MM.1S (cell line): ENCODE data around the gene ZNF514.

Experiments used
- DNase-seq: peaks from one replicate; pipeline ENCODE4 v3.0.0-alpha.2; 2015
- H2AFZ ChIP-seq: fragments of 300-600 bp; sonication (generic); 2 replicates; pipeline ENCODE4 v1.6.0; 2016; ENCODE audit warnings: antibody characterized with exemption, low read length
- H3F3A ChIP-seq: fragments of 300-600 bp; sonication (generic); 2 replicates; pipeline ENCODE4 v1.6.1; 2016; ENCODE audit warnings: mild to moderate bottlenecking, antibody characterized with exemption, low read length, moderate library complexity, mixed read lengths; ENCODE audit not compliant: insufficient read depth
- H3K27ac ChIP-seq: fragments of 300-600 bp; sonication (generic); 2 replicates; pipeline ENCODE4 v1.5.1; 2016; ENCODE audit warnings: mild to moderate bottlenecking, low read length
- H3K27me3 ChIP-seq: fragments of 300-600 bp; sonication (generic); replicated peaks from 2 replicates; pipeline ENCODE4 v1.6.0; 2016; ENCODE audit warnings: low read length; ENCODE audit not compliant: insufficient read depth
- H3K36me3 ChIP-seq: fragments of 300-600 bp; sonication (generic); replicated peaks from 2 replicates; pipeline ENCODE4 v1.6.1; 2016; ENCODE audit warnings: mild to moderate bottlenecking, low read length, mixed read lengths; ENCODE audit not compliant: insufficient read depth
- H3K4me1 ChIP-seq: fragments of 300-600 bp; sonication (generic); 2 replicates; pipeline ENCODE4 v1.6.1; 2016; ENCODE audit warnings: low read length, mixed read lengths
- H3K4me2 ChIP-seq: fragments of 300-600 bp; sonication (generic); 2 replicates; pipeline ENCODE4 v1.6.0; 2016; ENCODE audit warnings: low read depth, low read length
- H3K4me3 ChIP-seq: fragments of 300-600 bp; sonication (generic); 2 replicates; pipeline ENCODE4 v1.5.1; 2016; ENCODE audit warnings: low read length, mixed read lengths
- H3K79me2 ChIP-seq: fragments of 300-600 bp; sonication (generic); 2 replicates; pipeline ENCODE4 v1.6.1; 2016; ENCODE audit warnings: mixed run types, low read length, mixed read lengths
- H3K9ac ChIP-seq: fragments of 300-600 bp; sonication (generic); 2 replicates; pipeline ENCODE4 v1.6.1; 2016; ENCODE audit warnings: low read length, mixed read lengths
- H3K9me2 ChIP-seq: fragments of 300-600 bp; sonication (generic); replicated peaks from 2 replicates; pipeline ENCODE4 v1.6.1; 2016; ENCODE audit warnings: mild to moderate bottlenecking, low read length, mixed read lengths; ENCODE audit not compliant: insufficient read depth
- H3K9me3 ChIP-seq: fragments of 300-600 bp; sonication (generic); replicated peaks from 2 replicates; pipeline ENCODE4 v1.6.1; 2016; ENCODE audit warnings: mild to moderate bottlenecking, low read length, mixed read lengths; ENCODE audit not compliant: insufficient read depth
- H4K20me1 ChIP-seq: fragments of 300-600 bp; sonication (generic); 2 replicates; pipeline ENCODE4 v1.6.1; 2016; ENCODE audit warnings: mild to moderate bottlenecking, low read length, moderate library complexity, mixed read lengths; ENCODE audit not compliant: insufficient read depth
- EZH2 ChIP-seq: fragments of 300-600 bp; sonication (generic); optimal IDR thresholded peaks from 2 replicates; pipeline ENCODE3; 2017; ENCODE audit warnings: low read depth, mild to moderate bottlenecking, antibody characterized with exemption, low read length, mixed read lengths
- EZH2phosphoT487 ChIP-seq: fragments of 300-600 bp; sonication (generic); IDR thresholded peaks from 2 replicates; pipeline ENCODE4 v1.6.1; 2018; ENCODE audit warnings: antibody characterized with exemption, low read length
- TF ChIP-seq, protein P1 (sequence below): fragments of 300-600 bp; sonication (generic); IDR thresholded peaks from 2 replicates; pipeline ENCODE4 v1.5.1; 2016; ENCODE audit warnings: antibody characterized with exemption, low read length, mixed read lengths

Gene ZNF514

DNA sequence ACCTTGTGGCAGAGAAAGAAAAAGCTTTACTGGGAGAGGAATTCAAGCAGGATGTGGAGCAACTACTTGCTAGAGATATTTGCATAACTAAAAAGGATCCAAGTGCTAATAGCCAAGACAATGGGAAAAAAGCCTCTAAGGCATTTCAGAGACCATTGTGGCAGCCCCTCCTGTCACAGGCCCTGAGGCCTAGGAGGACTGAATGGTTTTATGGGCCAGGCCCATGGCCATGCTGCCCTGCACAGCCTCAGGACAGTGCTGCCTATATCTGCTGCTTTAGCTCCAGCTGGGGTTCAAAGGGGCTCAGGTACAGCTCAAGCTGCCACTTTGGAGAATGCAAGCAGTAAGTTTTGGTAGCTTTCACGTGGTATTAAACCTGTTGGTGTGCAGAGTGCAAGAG, 20.9 kb downstream of the ZNF514 start:
- H4K20me1 ChIP-seq: no peaks in the 10 kb centered on the region
- H3K9me3 ChIP-seq: no peaks in the 10 kb centered on the region
- H3K36me3 ChIP-seq: no peaks in the 10 kb centered on the region
- H3K4me1 ChIP-seq: 0 out of 2 replicates have a peak, but pooled peaks cover 5% of the 10 kb centered on the region
- no peaks in the 10 kb centered on the region for H3K79me2 ChIP-seq
- TF ChIP-seq EZH2 (no peak), EZH2phosphoT487 (no peak)
- TF ChIP-seq, protein P1, sequence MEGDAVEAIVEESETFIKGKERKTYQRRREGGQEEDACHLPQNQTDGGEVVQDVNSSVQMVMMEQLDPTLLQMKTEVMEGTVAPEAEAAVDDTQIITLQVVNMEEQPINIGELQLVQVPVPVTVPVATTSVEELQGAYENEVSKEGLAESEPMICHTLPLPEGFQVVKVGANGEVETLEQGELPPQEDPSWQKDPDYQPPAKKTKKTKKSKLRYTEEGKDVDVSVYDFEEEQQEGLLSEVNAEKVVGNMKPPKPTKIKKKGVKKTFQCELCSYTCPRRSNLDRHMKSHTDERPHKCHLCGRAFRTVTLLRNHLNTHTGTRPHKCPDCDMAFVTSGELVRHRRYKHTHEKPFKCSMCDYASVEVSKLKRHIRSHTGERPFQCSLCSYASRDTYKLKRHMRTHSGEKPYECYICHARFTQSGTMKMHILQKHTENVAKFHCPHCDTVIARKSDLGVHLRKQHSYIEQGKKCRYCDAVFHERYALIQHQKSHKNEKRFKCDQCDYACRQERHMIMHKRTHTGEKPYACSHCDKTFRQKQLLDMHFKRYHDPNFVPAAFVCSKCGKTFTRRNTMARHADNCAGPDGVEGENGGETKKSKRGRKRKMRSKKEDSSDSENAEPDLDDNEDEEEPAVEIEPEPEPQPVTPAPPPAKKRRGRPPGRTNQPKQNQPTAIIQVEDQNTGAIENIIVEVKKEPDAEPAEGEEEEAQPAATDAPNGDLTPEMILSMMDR: no peak
- no peak overlapping the region for H3K9ac ChIP-seq
- no peak overlapping the region for H2AFZ ChIP-seq
- H3K9me2 ChIP-seq: no peaks in the 10 kb centered on the region
- H3K27ac ChIP-seq: no peak overlapping the region
- H3K27me3 ChIP-seq: no peaks in the 10 kb centered on the region
- H3K4me3 ChIP-seq: no peak overlapping the region
- H3F3A ChIP-seq: no peaks in the 10 kb centered on the region
- H3K4me2 ChIP-seq: no peak overlapping the region
- DNase-seq: no peak

DNA sequence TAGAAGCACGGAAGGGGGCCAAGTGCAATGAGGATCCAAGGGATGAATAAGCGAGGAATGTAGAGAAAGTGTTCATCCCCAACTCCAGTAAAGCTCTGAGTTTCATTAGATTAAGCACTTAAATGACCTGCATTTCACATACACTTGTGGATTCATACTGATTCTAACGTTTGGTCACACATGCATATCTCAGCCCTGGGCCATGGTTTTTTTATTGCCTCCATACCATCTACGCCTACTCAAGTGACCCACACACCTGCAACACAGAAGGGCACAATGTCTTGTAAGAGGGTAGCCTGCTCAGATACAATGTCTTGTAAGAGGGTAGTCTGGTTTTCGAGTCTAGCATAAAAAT, 37.5 kb downstream of the ZNF514 start:
- DNase-seq: no peak
- H3K27me3 ChIP-seq: no peaks in the 10 kb centered on the region
- no peak overlapping the region for H3K27ac ChIP-seq
- H3K9me3 ChIP-seq: no peaks in the 10 kb centered on the region
- peak overlapping the region; percentile 95; the same call in 1 of the 2 replicates for H3K9ac ChIP-seq
- H4K20me1 ChIP-seq: 0 out of 2 replicates have a peak, but pooled peaks cover 7% of the 10 kb centered on the region
- peaks cover 14% of the 10 kb centered on the region for H3K4me1 ChIP-seq
- peak overlapping the region; percentile 86 for H3K4me3 ChIP-seq
- peak overlapping the region; percentile 62 for H3K4me2 ChIP-seq
- peak overlapping the region; percentile 76 for H2AFZ ChIP-seq
- no peaks in the 10 kb centered on the region for H3K36me3 ChIP-seq
- H3K9me2 ChIP-seq: no peaks in the 10 kb centered on the region
- TF ChIP-seq, protein P1: no peak
- TF ChIP-seq EZH2: no peak
- no peak for TF ChIP-seq EZH2phosphoT487
- H3K79me2 ChIP-seq: peaks cover 46% of the 10 kb centered on the region
- H3F3A ChIP-seq: no peaks in the 10 kb centered on the region

DNA sequence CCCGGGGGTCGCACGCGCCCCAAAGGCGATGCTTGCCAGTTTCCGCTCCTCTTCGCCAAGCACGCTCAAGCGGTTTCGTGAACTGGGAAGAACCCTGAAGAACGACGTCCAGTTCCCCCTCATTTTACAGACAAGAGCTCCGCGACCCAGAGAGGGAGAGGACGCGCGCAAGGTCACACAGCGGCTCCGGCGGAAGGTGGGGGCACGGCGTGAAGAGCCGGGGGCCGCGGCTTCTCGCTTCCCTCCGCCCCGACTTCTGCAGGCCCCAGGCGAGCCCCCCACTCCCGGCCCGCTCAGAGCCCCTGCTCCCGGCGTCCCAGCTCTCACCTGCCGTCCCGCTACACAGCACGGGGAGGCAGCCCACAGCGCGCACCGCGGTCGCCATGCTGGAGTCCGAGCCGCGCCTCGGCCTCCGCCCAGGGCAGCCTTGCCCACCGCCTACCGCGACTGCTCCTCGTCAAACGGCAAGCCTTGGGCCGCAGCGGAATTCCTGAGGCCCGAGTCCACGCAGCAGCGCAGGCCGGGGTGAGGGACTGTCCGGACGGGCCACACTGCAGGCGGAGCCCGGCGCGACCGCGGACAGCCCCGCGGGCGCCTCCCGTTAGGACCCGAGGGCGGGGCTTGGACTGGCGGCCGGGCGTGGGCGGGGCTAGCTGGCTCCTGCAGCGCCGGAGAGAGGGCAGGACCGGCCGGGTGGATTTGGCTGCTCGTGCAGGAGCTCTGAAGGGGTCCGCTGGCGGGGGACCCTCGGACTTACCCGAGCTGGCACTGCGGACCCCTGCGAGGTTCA, 38.0 kb downstream of the ZNF514 start, which contains the start of gene MRPS5:
Gene MRPS5, minus strand, starts transcription at position 402 of the 790 bp plus-strand sequence. Its CDS starts 17 bp downstream, at position 385.
- TF ChIP-seq EZH2phosphoT487 (no peak), EZH2 (no peak)
- TF ChIP-seq, protein P1: no peak

More for the DNA sequence above, 38.0 kb downstream of the ZNF514 start, which contains the start of gene MRPS5:
- H3K27me3 ChIP-seq: no peaks in the 10 kb centered on the region
- H3F3A ChIP-seq: no peaks in the 10 kb centered on the region
- peak; percentile 87 for DNase-seq
- peak within 1 kb of the TSS; percentile 62 for H3K4me2 ChIP-seq
- H4K20me1 ChIP-seq: 0 out of 2 replicates have a peak, but pooled peaks cover 7% of the 10 kb centered on the region
- H3K79me2 ChIP-seq: peaks cover 50% of the 10 kb centered on the region
- peak within 1 kb of the TSS; percentile 76 for H2AFZ ChIP-seq
- peak within 1 kb of the TSS; percentile 95 for H3K9ac ChIP-seq
- H3K27ac ChIP-seq: peak within 1 kb of the TSS; percentile 77
- H3K4me1 ChIP-seq: peaks cover 14% of the 10 kb centered on the region
- no peaks in the 10 kb centered on the region for H3K36me3 ChIP-seq
- no peaks in the 10 kb centered on the region for H3K9me3 ChIP-seq
- H3K9me2 ChIP-seq: no peaks in the 10 kb centered on the region
- peak within 1 kb of the TSS; percentile 86 for H3K4me3 ChIP-seq
